Erythroblast (primary cell): ENCODE data around the gene SH3GL1.

Source experiments
- DNase-seq, 2 experiments: peaks; one replicate each; lab custom pipeline; 2025; lab: John Stamatoyannopoulos, UW
- GATA1 ChIP-seq: IDR thresholded peaks from 2 replicates; pipeline ENCODE4 v1.6.1; 2011; ENCODE audit warnings: low read depth, mild to moderate bottlenecking, control low read depth, low read length, moderate library complexity
- POLR2A ChIP-seq: IDR thresholded peaks from 2 replicates; pipeline ENCODE4 v1.6.1; 2011; ENCODE audit warnings: mild to moderate bottlenecking, low read length

Gene SH3GL1

GRCh38 chr19:4313847-4314490 is 86.4 kb downstream of the SH3GL1 start:
- TF ChIP-seq GATA1, result no peak
- no peak for TF ChIP-seq POLR2A

More at GRCh38 chr19:4313847-4314490, 86.4 kb downstream of the SH3GL1 start:
- DNase-seq, result no peak
